Duodenal mucosa (tissue), 2 donors: ENCODE results near the gene BLOC1S1.
A peak's percentile ranks its signal among the peaks of the same experiment; 100 is the strongest.

Experiments used
- H3K27ac ChIP-seq: one replicate; pipeline ENCODE4 v1.7.0; 2013; ENCODE audit warnings: low read depth, low read length
- H3K27me3 ChIP-seq, 2 donors: one replicate each; pipeline ENCODE4 v1.7.0; 2013; ENCODE audit warnings: low read length in 2 of 2, control low read depth in 1 of 2; ENCODE audit not compliant: insufficient read depth in 2 of 2, control insufficient read depth in 1 of 2
- H3K36me3 ChIP-seq, 2 donors: one replicate each; pipeline ENCODE4 v1.7.0; 2013; ENCODE audit warnings: low read length in 2 of 2, control low read depth in 1 of 2; ENCODE audit not compliant: insufficient read depth in 2 of 2, control insufficient read depth in 1 of 2
- H3K4me1 ChIP-seq, 2 donors: one replicate each; pipeline ENCODE4 v1.7.0; 2013; ENCODE audit warnings: low read length in 2 of 2, control low read depth in 1 of 2; ENCODE audit not compliant: insufficient read depth in 2 of 2, control insufficient read depth in 1 of 2
- H3K4me3 ChIP-seq, 2 donors: one replicate each; pipeline ENCODE4 v1.7.0; 2013; ENCODE audit warnings: low read length in 2 of 2, low read depth in 1 of 2
- H3K9ac ChIP-seq, 2 donors: one replicate each; pipeline ENCODE4 v1.7.0; 2013; ENCODE audit warnings: low read length in 2 of 2, low read depth in 1 of 2
- H3K9me3 ChIP-seq, 2 donors: one replicate each; pipeline ENCODE4 v1.7.0; 2013; ENCODE audit warnings: low read length in 2 of 2, control low read depth in 1 of 2; ENCODE audit not compliant: control insufficient read depth in 1 of 2

Gene BLOC1S1

GRCh38 chr12:55715833-55716581, at the start of gene BLOC1S1:
Gene BLOC1S1 (plus strand): TSS chr12:55716046. CDS start chr12:55716052, 6 bp downstream.
- Histone ChIP-seq H3K9ac (peak within 1 kb of the TSS; percentile 86 to 96), H3K4me1 (peaks cover 48 to 55% of the 10 kb centered on the region in 2 donors), H3K27me3 (no peaks in the 10 kb centered on the region), H3K9me3 (no peaks in the 10 kb centered on the region), H3K4me3 (peak within 1 kb of the TSS; percentile 89 to 94), H3K27ac (peak within 1 kb of the TSS; percentile 87), H3K36me3 (peaks cover 0 to 3% of the 10 kb centered on the region in 2 donors)

DNA sequence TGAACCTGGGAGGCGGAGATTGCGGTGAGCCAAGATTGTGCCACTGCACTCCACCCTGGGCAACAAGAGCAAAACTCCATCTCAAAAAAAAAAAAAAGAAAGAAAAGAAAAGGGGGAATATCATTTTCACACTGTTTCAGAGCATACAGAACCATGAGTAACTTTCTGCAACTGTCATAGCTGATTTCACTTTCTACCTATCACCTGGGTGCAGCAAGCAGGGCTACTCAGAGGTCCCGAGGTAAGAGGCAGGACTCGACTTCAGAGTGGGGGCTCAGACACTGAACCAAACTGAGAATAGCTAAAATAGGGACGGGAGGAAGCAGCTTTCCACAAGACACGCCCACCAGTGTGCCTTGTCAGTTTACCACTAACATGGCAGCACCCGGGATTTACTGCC, 49.3 kb upstream of the BLOC1S1 start:
- H3K4me3 ChIP-seq = no peak overlapping the region
- H3K4me1 ChIP-seq = peaks cover 15 to 17% of the 10 kb centered on the region in 2 donors
- no peak overlapping the region for H3K9ac ChIP-seq
- no peak overlapping the region for H3K27ac ChIP-seq
- no peaks in the 10 kb centered on the region for H3K27me3 ChIP-seq
- no peaks in the 10 kb centered on the region for H3K9me3 ChIP-seq
- H3K36me3 ChIP-seq = no peaks in the 10 kb centered on the region

DNA sequence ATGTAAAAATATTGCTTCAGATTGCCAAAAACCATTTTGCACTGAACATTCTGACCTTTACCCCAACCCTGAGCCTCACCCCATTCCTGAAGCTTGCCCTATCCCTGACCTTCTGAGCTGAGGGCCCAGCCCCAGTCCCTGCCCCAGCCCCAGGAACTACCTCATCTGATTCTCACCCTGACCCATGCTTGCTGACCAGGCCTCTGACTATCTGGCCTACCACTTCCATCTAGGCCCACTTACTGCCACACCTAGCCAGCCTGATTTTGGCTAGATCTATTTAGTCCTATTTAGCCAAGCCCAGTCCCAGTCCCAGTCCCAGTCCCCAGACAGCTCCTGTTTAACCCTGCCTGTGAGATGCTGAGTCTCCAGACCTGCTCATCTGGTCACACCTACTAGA, 45.6 kb upstream of the BLOC1S1 start:
- H3K9me3 ChIP-seq = no peaks in the 10 kb centered on the region
- H3K4me3 ChIP-seq = no peak overlapping the region
- no peaks in the 10 kb centered on the region for H3K27me3 ChIP-seq
- H3K36me3 ChIP-seq = no peaks in the 10 kb centered on the region
- no peak overlapping the region for H3K9ac ChIP-seq
- peaks cover 21 to 24% of the 10 kb centered on the region in 2 donors for H3K4me1 ChIP-seq
- H3K27ac ChIP-seq = no peak overlapping the region

DNA sequence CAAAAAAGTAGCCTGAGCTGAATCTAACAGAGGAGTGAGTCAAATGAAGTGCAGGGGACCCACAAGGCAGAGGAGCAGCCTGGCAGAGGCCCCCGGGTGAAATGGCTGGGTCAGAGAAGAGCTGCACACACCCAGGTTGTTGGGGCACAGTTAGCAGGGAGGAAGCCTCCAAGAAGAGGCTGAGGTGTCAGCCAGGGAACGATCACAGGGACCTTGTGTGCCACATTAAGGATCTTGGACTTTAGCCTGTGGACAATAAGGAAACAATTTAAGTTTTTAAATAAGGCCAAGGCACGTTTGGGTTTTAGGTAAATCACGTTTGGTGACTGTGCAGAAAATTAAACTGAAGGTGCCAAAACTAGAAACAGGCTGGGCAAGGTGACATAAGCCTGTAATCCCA, 44.1 kb upstream of the BLOC1S1 start:
- Histone ChIP-seq H3K9ac (no peak overlapping the region), H3K27me3 (no peaks in the 10 kb centered on the region), H3K36me3 (no peaks in the 10 kb centered on the region), H3K9me3 (no peaks in the 10 kb centered on the region), H3K27ac (no peak overlapping the region), H3K4me1 (peaks cover 21 to 24% of the 10 kb centered on the region in 2 donors), H3K4me3 (no peak overlapping the region)

GRCh38 chr12:55673638-55674037, 42.2 kb upstream of the BLOC1S1 start:
- H3K9me3 ChIP-seq = no peaks in the 10 kb centered on the region
- H3K36me3 ChIP-seq = no peaks in the 10 kb centered on the region
- no peak overlapping the region for H3K4me3 ChIP-seq
- no peaks in the 10 kb centered on the region for H3K27me3 ChIP-seq
- no peak overlapping the region for H3K27ac ChIP-seq
- no peak overlapping the region for H3K9ac ChIP-seq
- peaks cover 21 to 24% of the 10 kb centered on the region in 2 donors for H3K4me1 ChIP-seq

DNA sequence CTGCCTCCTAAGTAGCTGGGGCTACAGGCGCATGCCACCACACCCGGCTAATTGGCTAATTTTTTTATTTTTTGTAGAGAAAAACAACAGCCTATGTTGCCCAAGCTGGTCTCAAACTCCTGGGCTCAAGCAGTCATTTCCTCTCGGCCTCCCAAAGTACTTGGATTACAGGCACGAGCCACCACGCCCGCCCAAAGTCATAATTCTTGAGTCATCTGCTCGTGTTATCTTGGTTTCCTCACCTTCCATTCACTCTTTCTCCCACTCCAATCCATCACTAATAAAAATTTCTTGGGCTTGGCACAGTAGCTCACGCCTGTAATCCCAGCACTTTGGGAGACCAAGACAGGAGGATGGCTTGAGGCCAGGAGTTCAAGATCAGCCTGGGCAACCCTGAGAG, 40.2 kb upstream of the BLOC1S1 start:
- H3K36me3 ChIP-seq = no peaks in the 10 kb centered on the region
- no peaks in the 10 kb centered on the region for H3K27me3 ChIP-seq
- H3K27ac ChIP-seq = no peak overlapping the region
- no peak overlapping the region for H3K4me3 ChIP-seq
- H3K4me1 ChIP-seq = peaks cover 10 to 12% of the 10 kb centered on the region in 2 donors
- H3K9ac ChIP-seq = no peak overlapping the region
- no peaks in the 10 kb centered on the region for H3K9me3 ChIP-seq

- Histone ChIP-seq H3K27me3 (no peaks in the 10 kb centered on the region), H3K36me3 (no peaks in the 10 kb centered on the region), H3K9me3 (no peaks in the 10 kb centered on the region), H3K27ac (no peak overlapping the region), H3K9ac (no peak overlapping the region), H3K4me1 (peaks cover 11 to 13% of the 10 kb centered on the region in 2 donors), H3K4me3 (no peak overlapping the region)
These were observed 39.1 kb upstream of the BLOC1S1 start for GRCh38 chr12:55676707-55677106.

DNA sequence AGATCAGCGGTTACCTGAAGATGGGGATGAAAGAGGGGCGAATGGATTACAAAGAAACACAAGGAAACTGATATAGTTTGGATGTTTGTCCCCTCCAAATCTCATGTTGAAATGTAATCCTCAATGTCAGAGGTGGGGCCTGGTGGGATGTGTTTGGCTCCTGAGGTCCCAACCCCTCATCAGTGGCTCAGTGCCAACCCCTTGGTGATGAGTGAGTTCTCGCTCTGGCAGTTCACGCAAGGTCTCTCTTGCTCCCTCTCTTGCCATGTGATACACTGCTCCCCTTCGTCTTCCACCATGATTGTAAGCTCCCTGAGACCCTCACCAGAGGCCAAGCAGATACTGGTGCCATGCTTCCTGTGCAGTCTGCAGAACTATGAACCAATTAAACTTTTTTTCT, 36.2 kb upstream of the BLOC1S1 start:
- Histone ChIP-seq H3K9me3 (no peaks in the 10 kb centered on the region), H3K27ac (no peak overlapping the region), H3K4me3 (no peak overlapping the region), H3K9ac (no peak overlapping the region), H3K36me3 (peaks cover 0 to 3% of the 10 kb centered on the region in 2 donors), H3K4me1 (peaks cover 9 to 13% of the 10 kb centered on the region in 2 donors), H3K27me3 (no peaks in the 10 kb centered on the region)

DNA sequence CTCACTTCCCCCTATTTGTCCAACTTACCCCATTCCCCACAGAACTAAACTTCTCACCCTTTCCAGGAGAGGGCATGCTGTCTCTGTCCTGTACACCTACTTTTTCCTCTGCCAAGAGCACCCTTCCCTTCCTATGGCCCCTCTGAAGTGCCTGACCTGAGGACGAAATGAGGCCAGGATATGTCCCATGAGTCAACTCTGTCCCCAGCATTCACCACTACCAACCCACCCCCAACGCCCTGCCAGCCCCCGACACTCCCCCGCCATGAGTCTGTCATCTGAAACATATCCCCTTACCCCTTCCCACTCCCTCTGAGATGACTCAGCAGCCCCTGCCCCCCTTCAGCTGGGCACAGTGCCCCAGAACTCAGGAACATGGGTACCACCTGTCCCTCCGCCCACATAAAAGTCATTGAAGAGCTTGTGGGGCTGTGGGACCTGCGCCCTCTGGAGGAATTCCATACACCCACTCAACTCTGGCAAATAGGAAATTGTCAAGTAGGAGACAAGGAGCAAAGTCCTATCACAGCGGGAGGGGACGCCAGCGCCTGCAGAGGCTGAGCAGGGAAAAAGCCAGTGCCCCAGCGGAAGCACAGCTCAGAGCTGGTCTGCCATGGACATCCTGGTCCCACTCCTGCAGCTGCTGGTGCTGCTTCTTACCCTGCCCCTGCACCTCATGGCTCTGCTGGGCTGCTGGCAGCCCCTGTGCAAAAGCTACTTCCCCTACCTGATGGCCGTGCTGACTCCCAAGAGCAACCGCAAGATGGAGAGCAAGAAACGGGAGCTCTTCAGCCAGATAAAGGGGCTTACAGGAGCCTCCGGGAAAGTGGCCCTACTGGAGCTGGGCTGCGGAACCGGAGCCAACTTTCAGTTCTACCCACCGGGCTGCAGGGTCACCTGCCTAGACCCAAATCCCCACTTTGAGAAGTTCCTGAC, 34.4 kb upstream of the BLOC1S1 start:
- Histone ChIP-seq H3K9me3 (no peaks in the 10 kb centered on the region), H3K4me3 (peak overlapping the region; percentile 83 to 86), H3K27me3 (no peaks in the 10 kb centered on the region), H3K4me1 (peaks cover 9 to 13% of the 10 kb centered on the region in 2 donors), H3K36me3 (peaks cover 0 to 18% of the 10 kb centered on the region in 2 donors), H3K9ac (peak overlapping the region; percentile 1 to 63), H3K27ac (no peak overlapping the region)
